Effector CD4-positive, alpha-beta T cell (primary cell): ENCODE measurements around the gene BCORL1.

Experiments used
- DNase-seq: peaks from one replicate; pipeline ENCODE4 v3.0.0-alpha.2; 2020
- total RNA-seq: gene quantifications from one replicate; lab custom pipeline; 2026; lab: John Stamatoyannopoulos, UW

The BCORL1 gene
- 6.4 reads per million, percentile 24 among the genes with 10 or more reads in this experiment for total RNA-seq

DNA sequence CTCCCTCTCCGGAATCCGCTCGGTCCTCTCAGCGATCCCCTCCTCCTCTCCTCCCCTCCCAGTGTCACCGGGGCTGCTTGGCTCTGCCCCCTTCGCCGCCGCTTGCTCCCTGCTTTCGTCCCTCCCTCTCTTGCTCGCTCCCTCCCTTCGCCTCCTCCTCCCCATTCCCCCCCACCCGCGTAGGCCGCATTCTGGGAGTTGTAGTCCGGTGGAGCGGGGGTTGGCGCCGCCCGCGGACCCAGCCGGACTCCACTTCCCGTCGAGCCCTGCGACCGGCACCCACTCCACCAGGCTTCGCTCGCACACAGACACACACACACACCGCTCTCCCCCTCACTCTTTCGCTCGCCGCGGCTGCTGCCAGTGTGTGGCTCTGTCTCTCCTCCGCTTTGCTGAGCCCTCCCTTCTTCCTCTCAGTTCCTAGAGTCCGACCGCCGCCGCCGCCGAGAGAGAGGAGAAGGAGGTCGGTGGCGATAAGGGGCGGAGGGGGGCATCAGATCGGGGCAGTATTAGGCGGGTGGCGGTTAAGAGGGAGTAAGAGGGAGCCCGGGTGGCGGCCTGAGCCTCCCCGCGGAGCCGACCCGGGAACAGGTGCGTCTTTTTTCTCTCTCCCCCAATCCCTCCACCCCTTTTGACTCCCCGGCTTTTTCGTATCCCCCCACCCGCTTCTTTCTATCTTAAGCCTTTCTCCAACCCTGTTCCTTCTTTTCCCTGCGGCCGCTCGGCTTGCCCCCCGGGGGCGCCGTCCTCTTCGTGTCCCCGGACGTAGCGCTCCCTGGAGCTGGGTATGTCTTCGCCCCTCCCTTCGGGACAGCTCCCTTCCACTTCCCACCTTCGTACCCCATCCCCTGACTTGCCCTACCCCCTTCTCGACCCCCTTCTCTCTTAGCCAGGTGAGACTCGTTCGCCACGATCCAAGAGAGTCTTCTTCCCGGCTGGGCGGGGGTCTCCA is at the start of gene BCORL1:
Gene BCORL1, plus strand, starts transcription at position 336 of the 952 bp plus-strand sequence. CDS start 22,597 bp downstream, outside the sequence.
- DNase-seq, result peak; percentile 79

DNA sequence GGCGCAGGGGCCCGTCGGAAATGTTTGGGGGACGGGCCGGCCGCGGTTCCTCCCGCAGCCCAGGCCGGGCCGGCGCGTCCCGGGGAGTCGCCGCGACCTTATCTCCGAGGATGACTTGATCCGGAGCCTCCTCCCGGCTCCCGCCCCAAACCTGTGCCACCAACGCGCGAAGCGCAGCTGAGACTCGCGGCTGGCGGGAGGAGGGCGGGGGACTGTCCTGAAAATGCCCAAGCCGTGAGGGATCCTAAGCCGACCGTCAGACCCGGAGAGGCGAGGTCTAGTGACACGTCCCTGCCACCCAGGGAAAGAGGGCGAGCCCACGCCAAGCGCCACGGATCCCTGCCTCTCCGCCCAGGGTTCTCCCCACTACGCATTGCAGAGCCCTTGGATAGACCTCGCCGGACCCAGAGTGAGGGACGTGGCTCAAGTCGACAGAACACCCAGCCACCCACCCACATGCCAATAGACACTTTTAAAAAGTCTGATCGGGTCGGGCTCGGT is 49.6 kb upstream of the BCORL1 start:
- no peak for DNase-seq

- DNase-seq, result no peak
These were observed 48.7 kb upstream of the BCORL1 start for GRCh38 chrX:129933700-129934099.

DNA sequence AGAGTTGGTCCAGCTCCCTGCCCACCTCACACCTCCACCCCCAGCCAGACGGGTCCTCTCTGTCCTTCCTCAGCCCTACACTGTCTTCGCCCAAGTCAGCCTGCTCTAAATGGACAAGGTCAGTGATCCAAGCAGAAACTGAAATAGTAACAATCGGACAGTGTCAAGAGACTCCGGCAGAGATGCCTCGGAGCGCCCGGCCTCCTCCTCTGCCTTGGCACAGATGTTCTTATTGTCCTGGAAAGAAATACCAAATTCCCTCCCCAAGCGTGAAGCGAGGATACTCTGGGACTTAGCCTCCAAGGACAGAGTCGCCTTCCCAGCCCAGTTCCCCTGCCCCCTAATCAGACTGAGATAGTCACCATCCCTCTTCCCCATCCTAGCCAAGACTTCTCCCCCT is 48.0 kb upstream of the BCORL1 start:
- no peak for DNase-seq

DNA sequence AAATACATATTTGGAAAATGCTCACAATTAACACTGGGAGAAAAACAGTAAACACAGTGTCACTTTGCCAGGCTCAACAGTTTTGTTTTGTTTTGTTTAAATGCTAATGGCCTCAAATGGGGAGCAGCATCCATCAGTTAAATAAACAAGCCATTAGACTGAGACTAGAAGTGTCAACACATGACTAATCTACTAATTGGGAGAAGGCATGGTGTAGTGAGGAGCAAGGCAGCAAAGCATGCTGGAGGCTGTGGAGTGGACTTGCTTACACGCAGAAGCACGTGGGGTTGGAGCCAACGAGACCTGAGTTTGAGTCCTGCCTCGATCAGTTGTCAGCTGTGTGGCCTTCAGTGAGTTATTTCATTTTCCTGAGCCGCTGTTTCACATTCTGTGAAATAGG is 47.5 kb upstream of the BCORL1 start:
- DNase-seq, result no peak

DNA sequence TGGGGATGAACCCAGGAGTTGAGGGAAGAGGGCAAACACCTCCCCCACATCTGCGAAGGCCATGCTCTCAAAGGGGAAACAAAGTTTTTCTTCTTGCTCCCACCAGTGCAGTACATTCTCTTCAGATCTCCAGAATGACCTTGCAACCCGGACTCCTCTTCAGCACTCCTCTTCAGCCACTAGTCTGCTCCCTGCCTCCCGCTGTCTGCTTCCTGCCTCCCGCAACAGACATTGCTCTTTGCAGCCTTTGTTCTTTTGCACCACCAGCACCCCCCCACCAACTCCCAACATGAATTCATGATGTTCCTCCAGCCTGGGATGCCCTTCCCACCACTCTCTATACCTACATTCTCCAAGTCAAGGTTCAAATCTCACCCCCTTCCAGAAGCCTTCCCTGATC is 44.4 kb upstream of the BCORL1 start:
- DNase-seq, result no peak

- DNase-seq, result no peak
These were observed 42.4 kb upstream of the BCORL1 start for GRCh38 chrX:129939986-129940385.

DNA sequence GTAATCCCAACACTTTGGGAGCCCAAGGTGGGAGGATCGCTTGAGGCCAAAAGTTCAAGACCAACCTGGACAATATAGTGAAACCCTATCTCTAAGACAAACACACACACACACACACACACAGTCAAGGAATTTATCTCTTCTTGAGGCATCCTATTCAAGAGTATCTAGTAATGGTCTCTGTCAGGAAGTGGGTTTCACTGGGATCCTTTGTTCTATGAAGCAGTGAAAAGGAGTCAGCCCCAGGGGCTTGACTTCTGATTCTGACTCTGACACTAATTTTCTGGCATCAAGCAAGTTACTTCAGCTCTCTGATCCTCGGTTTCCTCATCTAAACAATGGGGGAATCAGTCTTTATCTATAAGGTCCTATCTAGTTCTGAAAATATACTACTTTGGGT is 41.7 kb upstream of the BCORL1 start:
- DNase-seq, result no peak

DNA sequence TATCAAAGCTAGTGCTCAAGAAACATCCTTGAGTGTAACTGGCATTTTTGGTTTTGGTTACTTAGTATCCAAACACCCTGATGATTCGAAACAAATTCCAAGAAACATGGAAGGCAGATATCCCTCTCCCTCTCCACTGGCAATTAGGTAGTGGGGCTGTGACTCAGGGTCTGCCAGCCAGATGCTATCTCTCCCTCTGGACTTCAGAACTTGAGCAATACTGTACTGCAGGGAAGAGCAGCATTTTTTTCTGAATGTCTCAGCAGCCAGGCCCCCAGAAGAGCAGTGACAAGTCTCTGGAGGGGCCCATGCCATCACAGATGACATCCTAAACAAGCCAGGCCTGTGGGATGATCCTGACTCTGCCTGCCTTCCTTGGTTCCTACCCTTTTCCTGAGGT is 37.3 kb upstream of the BCORL1 start:
- no peak for DNase-seq

GRCh38 chrX:129953334-129953648 is 29.1 kb upstream of the BCORL1 start:
- no peak for DNase-seq

- DNase-seq, result no peak
These were observed 28.6 kb upstream of the BCORL1 start for GRCh38 chrX:129953881-129954280.

GRCh38 chrX:129954804-129955203 is 27.6 kb upstream of the BCORL1 start:
- no peak for DNase-seq

- no peak for DNase-seq
These were observed 26.8 kb upstream of the BCORL1 start for GRCh38 chrX:129955682-129956081.

- no peak for DNase-seq
These were observed 26.3 kb upstream of the BCORL1 start for GRCh38 chrX:129956145-129956544.

DNA sequence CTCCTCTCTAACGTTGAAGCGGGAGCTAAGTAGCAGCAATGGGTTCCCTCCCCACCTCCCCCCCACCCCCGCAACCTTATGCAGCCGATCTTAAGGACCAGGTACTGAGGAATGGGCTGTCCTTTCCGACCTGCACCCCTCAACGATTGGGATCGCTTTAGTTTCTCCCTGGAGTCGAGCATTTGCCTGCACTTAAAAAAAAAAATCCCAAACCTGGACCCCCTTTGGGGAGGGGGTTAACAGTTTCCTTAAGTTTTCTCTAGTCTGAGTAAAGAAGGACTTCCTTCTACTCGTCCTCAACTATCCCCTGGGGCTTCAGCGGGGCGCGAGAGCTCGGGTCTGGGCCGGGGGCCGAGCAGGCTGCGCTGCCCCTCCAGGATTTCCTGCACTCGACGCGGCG is 25.7 kb upstream of the BCORL1 start:
- DNase-seq, result no peak

DNA sequence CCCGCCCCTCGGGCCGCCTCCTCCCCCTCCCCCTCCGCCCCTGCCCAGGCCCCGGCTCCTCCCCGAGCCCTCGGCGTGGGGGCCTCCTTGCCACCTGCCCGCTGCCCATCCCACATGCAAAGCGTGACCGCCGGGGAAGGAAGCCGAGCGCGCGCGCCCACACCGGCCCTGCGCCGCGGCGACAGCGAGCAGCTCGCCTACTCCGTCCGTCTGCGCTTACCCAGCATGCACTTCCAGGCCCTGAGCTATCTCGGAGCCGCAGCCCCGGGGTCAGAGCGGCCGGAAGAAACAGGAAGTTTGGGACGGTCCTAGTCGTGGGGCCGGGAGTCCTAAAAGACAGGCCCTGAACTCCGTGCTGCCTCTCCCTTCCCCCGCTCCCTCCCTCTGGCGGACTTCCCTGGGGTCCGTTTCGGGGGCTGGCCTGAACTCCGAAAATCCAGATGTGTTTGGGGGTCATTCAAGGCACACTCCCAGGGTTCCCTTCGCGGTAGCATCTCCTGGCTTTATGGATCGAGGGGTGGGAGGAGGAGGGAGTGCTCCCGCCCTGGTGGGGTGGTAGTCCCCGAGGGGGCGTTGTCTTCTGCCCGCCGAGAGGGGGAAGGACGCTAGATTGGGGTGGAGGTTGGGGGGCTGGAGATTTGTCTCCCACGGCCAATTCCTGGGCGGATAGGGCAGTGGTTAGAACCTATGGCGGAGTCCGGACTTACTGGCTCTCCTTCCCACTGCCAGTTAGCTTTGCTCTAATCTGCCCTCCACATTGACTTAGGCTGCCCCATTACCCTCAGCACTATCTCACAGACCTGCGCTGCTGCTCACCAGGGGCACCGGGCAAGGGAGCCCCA is 25.0 kb upstream of the BCORL1 start:
- no peak for DNase-seq

DNA sequence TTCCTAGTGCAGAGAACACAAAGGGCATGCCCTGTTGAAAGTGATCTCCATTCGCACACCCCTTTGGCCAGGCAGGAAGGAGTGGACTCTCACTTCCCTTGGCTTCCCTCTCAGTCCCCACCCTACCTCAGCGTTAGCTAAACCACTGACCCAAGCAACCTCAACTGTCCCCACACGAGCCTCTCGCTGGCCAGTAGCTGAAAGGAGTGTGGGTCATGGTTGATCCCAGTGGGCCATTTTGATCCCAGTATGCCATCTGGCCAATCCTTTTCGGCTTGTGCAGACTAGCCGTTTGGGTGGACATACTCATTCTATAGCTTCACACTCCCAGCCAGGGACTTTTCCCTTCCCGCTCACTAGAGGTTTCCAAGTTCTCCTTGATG is 24.4 kb upstream of the BCORL1 start:
- no peak for DNase-seq

DNA sequence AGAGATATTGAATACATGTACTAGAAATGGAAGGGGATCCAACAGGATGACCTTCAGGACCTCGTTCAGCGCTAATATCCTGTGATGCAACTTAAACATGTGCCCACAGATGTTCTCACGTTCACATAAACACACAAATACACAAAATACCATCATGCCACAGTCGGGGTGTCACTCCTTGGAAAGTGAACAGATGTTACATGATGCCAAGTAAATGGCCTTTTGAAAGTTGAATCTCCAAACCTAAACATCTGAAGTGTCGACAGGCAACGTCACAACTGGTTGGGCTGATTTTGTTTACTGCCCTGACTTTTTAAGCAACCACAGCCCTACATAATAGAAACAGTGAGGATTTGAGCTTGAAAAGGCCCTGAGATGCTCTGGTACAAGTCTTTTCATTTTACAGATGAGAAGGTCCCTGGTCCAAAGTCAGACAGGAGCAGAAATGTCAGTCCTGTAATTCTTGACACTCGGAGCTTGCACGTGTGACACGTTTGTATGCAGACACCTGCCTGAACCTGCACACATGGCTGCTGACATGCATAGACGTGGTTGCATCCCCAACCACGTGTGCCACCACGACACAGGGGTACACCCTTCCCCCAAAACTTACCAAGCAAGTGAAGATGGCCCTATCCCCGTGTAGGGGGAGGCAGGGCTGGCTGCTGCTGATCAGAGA is 23.5 kb upstream of the BCORL1 start:
- no peak for DNase-seq

GRCh38 chrX:129959493-129959832 is 23.0 kb upstream of the BCORL1 start:
- no peak for DNase-seq

DNA sequence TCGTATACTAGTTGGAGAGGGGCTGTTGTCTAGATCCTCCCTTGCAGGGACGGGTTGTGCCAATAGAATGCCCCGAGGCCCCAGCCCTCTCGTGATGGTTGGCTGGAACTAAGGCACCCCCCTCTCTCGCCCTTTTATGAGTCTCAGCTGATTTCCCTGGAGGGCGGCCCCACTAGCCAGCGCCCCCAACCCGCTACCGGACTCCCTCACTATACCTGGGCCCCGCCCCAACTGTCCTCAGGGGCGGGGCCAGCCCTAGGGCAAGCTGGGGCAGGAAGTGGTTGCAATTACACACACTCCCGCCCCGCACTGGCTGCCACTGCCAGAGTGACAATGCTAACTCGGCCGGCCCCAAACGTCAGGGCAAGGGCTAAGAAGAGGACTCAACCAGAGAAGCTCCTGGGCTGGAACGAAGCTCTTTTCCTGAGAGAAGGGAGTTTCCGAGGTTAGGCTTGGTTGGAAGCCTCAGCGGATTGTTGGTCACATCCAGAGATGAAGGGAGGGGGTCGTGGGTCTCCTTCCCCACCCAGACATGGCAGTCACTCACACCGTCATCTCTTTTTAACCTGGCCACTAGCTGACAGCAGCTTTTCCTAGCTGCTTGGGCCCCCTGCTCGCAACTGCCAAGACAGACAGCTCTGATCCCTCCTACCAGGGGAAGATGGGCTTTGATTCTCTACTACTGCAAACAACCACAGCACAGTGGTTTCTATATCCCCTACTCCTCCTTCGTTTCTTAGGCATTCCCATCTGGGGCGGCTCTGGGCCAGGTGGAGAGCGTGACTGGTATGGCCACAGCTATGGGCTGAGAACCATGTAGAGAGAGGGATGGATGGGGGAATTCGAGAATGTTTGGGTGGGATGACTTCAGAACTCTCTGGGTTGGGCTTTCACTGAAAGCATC is 21.0 kb upstream of the BCORL1 start:
- DNase-seq, result peak; percentile 43

DNA sequence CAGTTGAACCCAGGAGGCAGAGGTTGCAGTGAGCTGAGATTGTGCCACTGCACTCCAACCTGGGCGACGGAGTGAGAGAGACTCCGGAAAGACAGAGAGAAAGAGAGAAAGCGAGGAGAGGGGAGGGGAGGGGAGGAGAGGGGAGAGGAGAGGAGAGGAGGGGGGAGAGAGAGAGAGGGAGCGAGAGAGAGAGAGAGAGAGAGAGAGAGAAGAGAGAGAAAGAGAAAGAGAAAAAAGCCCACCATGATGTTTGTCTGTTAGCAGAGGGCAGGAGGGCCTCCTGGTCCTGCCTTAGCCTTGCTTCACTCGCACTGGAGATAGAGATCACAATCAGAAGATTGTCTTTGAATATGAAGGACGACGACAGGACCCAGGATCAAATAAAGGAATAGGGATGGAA is 18.7 kb upstream of the BCORL1 start:
- DNase-seq, result no peak

GRCh38 chrX:129965166-129965565 is 17.3 kb upstream of the BCORL1 start:
- DNase-seq, result no peak
